ENCODE data around the gene EHD3. TPM values are rescaled to one million over a fixed set of nuclear protein-coding genes. Genes with fewer than 3 reads are reported as not detected.

Gene EHD3
- total and polyA plus RNA-seq, 10 of the 15 experiments (the other 5 are each of a cell fraction or from before 2014, with no cell fraction given): 1.1 to 10.9 (median 8.2) TPM

DNA sequence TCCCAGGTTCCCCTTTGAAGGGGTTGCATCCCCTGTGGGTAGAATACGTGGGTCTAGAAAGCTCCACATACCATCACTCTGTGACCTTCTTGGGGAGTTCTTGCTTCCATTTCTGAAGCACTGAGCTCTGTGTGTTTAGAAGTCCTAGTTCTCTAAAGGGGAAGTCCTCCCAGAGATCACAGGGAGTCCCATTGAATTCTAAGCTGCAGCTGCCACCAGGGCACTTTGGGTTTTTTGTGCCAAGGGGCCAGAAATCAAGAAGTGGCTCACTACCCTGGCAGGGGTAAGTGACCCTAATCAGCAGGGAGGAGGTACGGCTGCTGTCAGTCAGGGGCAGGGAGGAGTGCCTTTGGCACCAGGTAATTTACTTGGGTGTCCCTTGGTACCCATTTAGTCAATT, 70.9 kb downstream of the EHD3 start:
- no peaks in the 10 kb centered on the region for H4K20me1 ChIP-seq (ENCODE audit: control insufficient read depth, insufficient read depth)
- H3K27ac ChIP-seq (ENCODE audit: control insufficient read depth, insufficient read depth): no peak overlapping the region
- no peaks in the 10 kb centered on the region for H3K36me3 ChIP-seq (ENCODE audit: control insufficient read depth in 2 of 2, insufficient read depth in 2 of 2, low read length in 1 of 2)
- WGBS (ENCODE audit: insufficient coverage, insufficient replicate concordance, low lambda C conversion rate, missing lambda C conversion rate): 0% methylated on average over 2 of the region's 2 CpGs
- H3K4me1 ChIP-seq (ENCODE audit: control insufficient read depth, insufficient read depth, low read length): no peaks in the 10 kb centered on the region
- ChIA-PET POLR2A (no interaction called here), RAD21 (ENCODE audit: unreplicated experiment) (interaction anchor here (0.6 to 1.0 kb wide), 2 partner anchors 593 to 976 kb away, joined by 3 to 4 read pairs; no protein-coding TSS in a partner anchor), SMC1A (ENCODE audit: uncharacterized antibody, unreplicated experiment) (interaction anchor here (1.1 kb wide), 1 partner anchor 111 kb away, joined by 3 read pairs; no protein-coding TSS in a partner anchor), CTCF (interaction anchor here (1.0 kb wide), 1 partner anchor 28 kb away, joined by 4 read pairs; no protein-coding TSS in a partner anchor)
- H3K4me3 ChIP-seq: no peak overlapping the region
- H3K9me3 ChIP-seq (replicated peaks; ENCODE audit: control insufficient read depth, insufficient read depth, low read length): no peaks in the 10 kb centered on the region; the same call in 2 of the 3 replicates
- FAIRE-seq: no peak
- H3K27me3 ChIP-seq (replicated peaks in 1 of 2; ENCODE audit: control insufficient read depth in 2 of 2, insufficient read depth in 2 of 2, low read length in 1 of 2): no peaks in the 10 kb centered on the region
- in situ Hi-C loops (cut with MboI) (no loop called here), intact Hi-C loops (cut with micrococcal nuclease; ENCODE audit: unreplicated experiment) (no loop called here)
- ATAC-seq: no peak
- DNase-seq (ENCODE audit: low read depth, low spot score): no peak
- H3K79me2 ChIP-seq (ENCODE audit: control insufficient read depth, insufficient read depth, low read length): no peaks in the 10 kb centered on the region
- TF ChIP-seq RUNX3 (IDR thresholded peaks at IDR 0.05; ENCODE audit: low read length) (no peak), HDAC6 (IDR thresholded peaks at IDR 0.05; ENCODE audit: unreplicated experiment) (no peak), SREBF2 (IDR thresholded peaks at IDR 0.05; ENCODE audit: low read length) (no peak), NR2C2 (IDR thresholded peaks at IDR 0.05; ENCODE audit: borderline replicate concordance, control insufficient read depth, insufficient read length, low read depth) (no peak), SP1 (IDR thresholded peaks at IDR 0.05; ENCODE audit: low read depth, low read length) (no peak), ZBED1 (IDR thresholded peaks at IDR 0.05; ENCODE audit: borderline replicate concordance) (no peak), FOXK2 (IDR thresholded peaks at IDR 0.05) (no peak), HCFC1 (IDR thresholded peaks at IDR 0.05; ENCODE audit: low read length) (no peak), TCF12 (IDR thresholded peaks at IDR 0.05; ENCODE audit: low read depth, low read length) (no peak), RBBP5 (conservative IDR thresholded peaks at IDR 0.05) (no peak), NFYA (IDR thresholded peaks at IDR 0.05; ENCODE audit: borderline replicate concordance, low read depth, low read length) (no peak), SMAD1 (IDR thresholded peaks at IDR 0.05; ENCODE audit: low read depth, partially characterized antibody) (no peak), KDM1A (IDR thresholded peaks at IDR 0.05; ENCODE audit: borderline replicate concordance) (no peak), ZNF207 (IDR thresholded peaks at IDR 0.05; ENCODE audit: borderline replicate concordance) (no peak)
- TF ChIP-seq, protein P1, sequence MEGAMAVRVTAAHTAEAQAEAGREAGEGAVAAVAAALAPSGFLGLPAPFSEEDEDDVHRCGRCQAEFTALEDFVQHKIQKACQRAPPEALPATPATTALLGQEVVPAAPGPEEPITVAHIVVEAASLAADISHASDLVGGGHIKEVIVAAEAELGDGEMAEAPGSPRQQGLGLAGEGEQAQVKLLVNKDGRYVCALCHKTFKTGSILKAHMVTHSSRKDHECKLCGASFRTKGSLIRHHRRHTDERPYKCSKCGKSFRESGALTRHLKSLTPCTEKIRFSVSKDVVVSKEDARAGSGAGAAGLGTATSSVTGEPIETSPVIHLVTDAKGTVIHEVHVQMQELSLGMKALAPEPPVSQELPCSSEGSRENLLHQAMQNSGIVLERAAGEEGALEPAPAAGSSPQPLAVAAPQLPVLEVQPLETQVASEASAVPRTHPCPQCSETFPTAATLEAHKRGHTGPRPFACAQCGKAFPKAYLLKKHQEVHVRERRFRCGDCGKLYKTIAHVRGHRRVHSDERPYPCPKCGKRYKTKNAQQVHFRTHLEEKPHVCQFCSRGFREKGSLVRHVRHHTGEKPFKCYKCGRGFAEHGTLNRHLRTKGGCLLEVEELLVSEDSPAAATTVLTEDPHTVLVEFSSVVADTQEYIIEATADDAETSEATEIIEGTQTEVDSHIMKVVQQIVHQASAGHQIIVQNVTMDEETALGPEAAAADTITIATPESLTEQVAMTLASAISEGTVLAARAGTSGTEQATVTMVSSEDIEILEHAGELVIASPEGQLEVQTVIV (IDR thresholded peaks at IDR 0.05; ENCODE audit: borderline replicate concordance, partially characterized antibody): no peak
- TF ChIP-seq, protein P2, sequence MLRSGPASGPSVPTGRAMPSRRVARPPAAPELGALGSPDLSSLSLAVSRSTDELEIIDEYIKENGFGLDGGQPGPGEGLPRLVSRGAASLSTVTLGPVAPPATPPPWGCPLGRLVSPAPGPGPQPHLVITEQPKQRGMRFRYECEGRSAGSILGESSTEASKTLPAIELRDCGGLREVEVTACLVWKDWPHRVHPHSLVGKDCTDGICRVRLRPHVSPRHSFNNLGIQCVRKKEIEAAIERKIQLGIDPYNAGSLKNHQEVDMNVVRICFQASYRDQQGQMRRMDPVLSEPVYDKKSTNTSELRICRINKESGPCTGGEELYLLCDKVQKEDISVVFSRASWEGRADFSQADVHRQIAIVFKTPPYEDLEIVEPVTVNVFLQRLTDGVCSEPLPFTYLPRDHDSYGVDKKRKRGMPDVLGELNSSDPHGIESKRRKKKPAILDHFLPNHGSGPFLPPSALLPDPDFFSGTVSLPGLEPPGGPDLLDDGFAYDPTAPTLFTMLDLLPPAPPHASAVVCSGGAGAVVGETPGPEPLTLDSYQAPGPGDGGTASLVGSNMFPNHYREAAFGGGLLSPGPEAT (IDR thresholded peaks at IDR 0.05; ENCODE audit: low read depth): no peak
- TF ChIP-seq, protein P3, sequence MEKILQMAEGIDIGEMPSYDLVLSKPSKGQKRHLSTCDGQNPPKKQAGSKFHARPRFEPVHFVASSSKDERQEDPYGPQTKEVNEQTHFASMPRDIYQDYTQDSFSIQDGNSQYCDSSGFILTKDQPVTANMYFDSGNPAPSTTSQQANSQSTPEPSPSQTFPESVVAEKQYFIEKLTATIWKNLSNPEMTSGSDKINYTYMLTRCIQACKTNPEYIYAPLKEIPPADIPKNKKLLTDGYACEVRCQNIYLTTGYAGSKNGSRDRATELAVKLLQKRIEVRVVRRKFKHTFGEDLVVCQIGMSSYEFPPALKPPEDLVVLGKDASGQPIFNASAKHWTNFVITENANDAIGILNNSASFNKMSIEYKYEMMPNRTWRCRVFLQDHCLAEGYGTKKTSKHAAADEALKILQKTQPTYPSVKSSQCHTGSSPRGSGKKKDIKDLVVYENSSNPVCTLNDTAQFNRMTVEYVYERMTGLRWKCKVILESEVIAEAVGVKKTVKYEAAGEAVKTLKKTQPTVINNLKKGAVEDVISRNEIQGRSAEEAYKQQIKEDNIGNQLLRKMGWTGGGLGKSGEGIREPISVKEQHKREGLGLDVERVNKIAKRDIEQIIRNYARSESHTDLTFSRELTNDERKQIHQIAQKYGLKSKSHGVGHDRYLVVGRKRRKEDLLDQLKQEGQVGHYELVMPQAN (conservative IDR thresholded peaks at IDR 0.05): no peak
- TF ChIP-seq, protein P4, sequence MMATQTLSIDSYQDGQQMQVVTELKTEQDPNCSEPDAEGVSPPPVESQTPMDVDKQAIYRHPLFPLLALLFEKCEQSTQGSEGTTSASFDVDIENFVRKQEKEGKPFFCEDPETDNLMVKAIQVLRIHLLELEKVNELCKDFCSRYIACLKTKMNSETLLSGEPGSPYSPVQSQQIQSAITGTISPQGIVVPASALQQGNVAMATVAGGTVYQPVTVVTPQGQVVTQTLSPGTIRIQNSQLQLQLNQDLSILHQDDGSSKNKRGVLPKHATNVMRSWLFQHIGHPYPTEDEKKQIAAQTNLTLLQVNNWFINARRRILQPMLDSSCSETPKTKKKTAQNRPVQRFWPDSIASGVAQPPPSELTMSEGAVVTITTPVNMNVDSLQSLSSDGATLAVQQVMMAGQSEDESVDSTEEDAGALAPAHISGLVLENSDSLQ (IDR thresholded peaks at IDR 0.05): no peak
- H3K9ac ChIP-seq (ENCODE audit: control insufficient read depth, insufficient read depth, low read length): no peak overlapping the region
- H2AFZ ChIP-seq (ENCODE audit: control insufficient read depth, low read depth, low read length): no peak overlapping the region
- H3K4me2 ChIP-seq (ENCODE audit: control insufficient read depth, insufficient read depth): no peak overlapping the region
- BruUV-seq (replicated peaks): no TSS peak
